Psoas muscle (tissue), 8 donors: Measurements from ENCODE around the gene FANCM. TPM values are rescaled to one million over a fixed set of nuclear protein-coding genes. Genes with fewer than 3 reads are reported as not detected.

ENCODE experiments used
- ATAC-seq, 4 donors: fragments of 200-7000 bp; cut with Tn5 transposase; one replicate each; pipeline ENCODE4 v1.9.1; 2020; ENCODE audit warnings: moderate library complexity in 3 of 4, mild to moderate bottlenecking in 2 of 4
- DNase-seq, 2 donors: peaks; one replicate each; pipeline ENCODE4 v3.0.0-alpha.2; 2020
- H3K27ac ChIP-seq: fragments of 200-600 bp; one replicate; pipeline ENCODE4 v1.8.0; 2022
- H3K27me3 ChIP-seq, 3 donors: fragments of 200-600 bp in 1 of 3; one replicate each; pipeline versions ENCODE4 v1.6.1 to v1.8.0; 2013 to 2022; ENCODE audit warnings: low read length in 2 of 3, mild to moderate bottlenecking in 2 of 3, moderate library complexity in 1 of 3; ENCODE audit not compliant: insufficient read depth in 3 of 3
- H3K36me3 ChIP-seq, 2 donors: fragments of 200-600 bp in 1 of 2; one replicate each; pipeline versions ENCODE4 v1.6.1 to v1.8.0; 2013 to 2022; ENCODE audit warnings: low read depth in 1 of 2, mild to moderate bottlenecking in 1 of 2, moderate library complexity in 1 of 2; ENCODE audit not compliant: insufficient read depth in 1 of 2
- H3K4me1 ChIP-seq: fragments of 200-600 bp; one replicate; pipeline ENCODE4 v1.8.0; 2022
- H3K4me3 ChIP-seq: fragments of 200-600 bp; one replicate; pipeline ENCODE4 v1.8.0; 2022; ENCODE audit warnings: mild to moderate bottlenecking
- H3K9me3 ChIP-seq: fragments of 200-600 bp; one replicate; pipeline ENCODE4 v1.8.0; 2022
- CTCF ChIP-seq: fragments of 200-600 bp; IDR thresholded peaks from one replicate; pipeline ENCODE4 v1.8.0; 2022; ENCODE audit warnings: antibody characterized with exemption
- WGBS, 3 donors: extraction: QIAGEN DNeasy Blood & Tissue Kit; methylation state at CpG; one replicate each; pipeline versions ENCODE4 v1.1.6 to v1.1.7; 2013; 5-methylcytosine and 5-hydroxymethylcytosine counted together
- intact Hi-C, 2 donors: fragments of 100-400 bp; cut with DNase I; formaldehyde crosslinking; loops; one replicate each; pipeline versions ENCODE4 v1.11.0 to v1.14.2; 2022
- polyA plus RNA-seq, 3 donors: library from polyadenylated mRNA; stranded (reverse); fragments of 200-250 nt; gene quantifications; one replicate each; pipeline ENCODE4 v1.2.3, GENCODE V29; 2013
- total RNA-seq, 4 donors: library from RNA; stranded (reverse); fragmentation: NEBNext Ultra II Directional in 2 of 4; extraction: Animal tissue kit (Norgen Biotek cat#: 25700) in 2 of 4; gene quantifications; one replicate each; pipeline versions ENCODE4 v1.2.1 to v1.2.4, GENCODE V29; 2021 to 2023
- donor health status: healthy with polysubstance abuse.
- donor health status: DM: no; HTN: no; CAD: no; lungs with moderate emphysema.
- donor health status: Bipolar disorder and iron deficiency.
- donor health status: healthy.
- donor health status: DM: yes; HTN: yes; CAD: no.
- donor health status: DM: no; HTN: no; CAD: no.
- donor health status: DM: no; HTN: no; CAD: no.
- donor health status: DM: yes; HTN: yes; CAD: no.

The FANCM gene
- total and polyA plus RNA-seq, 7 donors = 1.0 to 2.4 (median 1.7) TPM

- ATAC-seq (no peak), DNase-seq (no peak)
Measured at GRCh38 chr14:45169906-45170305, 34.2 kb downstream of the FANCM start.

GRCh38 chr14:45177076-45177475 lies 41.3 kb downstream of the FANCM start:
- ATAC-seq (no peak), DNase-seq (no peak)
- TF ChIP-seq CTCF = no peak
- Histone ChIP-seq H3K4me3 (no peak overlapping the region), H3K27me3 (no peaks in the 10 kb centered on the region), H3K4me1 (no peaks in the 10 kb centered on the region), H3K36me3 (peaks cover 0 to 14% of the 10 kb centered on the region in 2 donors), H3K9me3 (no peaks in the 10 kb centered on the region), H3K27ac (no peak overlapping the region)
- WGBS, 3 donors = 94 to 95% (median 94%) methylated on average over 5 of the region's 5 CpGs
- intact Hi-C loops = no loop called here

More at GRCh38 chr14:45169906-45170305, 34.2 kb downstream of the FANCM start:
- no peaks in the 10 kb centered on the region for H3K9me3 ChIP-seq
- peaks cover 0 to 34% of the 10 kb centered on the region in 2 donors for H3K36me3 ChIP-seq
- no peak overlapping the region for H3K27ac ChIP-seq
- TF ChIP-seq CTCF = no peak
- H3K4me3 ChIP-seq = no peak overlapping the region
- intact Hi-C loops = no loop called here
- H3K27me3 ChIP-seq = no peaks in the 10 kb centered on the region
- no peaks in the 10 kb centered on the region for H3K4me1 ChIP-seq

- intact Hi-C loops = no loop called here
Measured at GRCh38 chr14:45181329-45181728, 45.6 kb downstream of the FANCM start.

GRCh38 chr14:45181806-45182205 lies 46.1 kb downstream of the FANCM start:
- DNase-seq (no peak), ATAC-seq (no peak)
- WGBS, 3 donors = 60 to 78% (median 60%) methylated on average over 3 of the region's 3 CpGs
- intact Hi-C loops = no loop called here
- no peaks in the 10 kb centered on the region for H3K9me3 ChIP-seq
- H3K36me3 ChIP-seq = no peaks in the 10 kb centered on the region
- TF ChIP-seq CTCF = no peak
- no peak overlapping the region for H3K4me3 ChIP-seq
- no peak overlapping the region for H3K27ac ChIP-seq
- no peaks in the 10 kb centered on the region for H3K27me3 ChIP-seq
- no peaks in the 10 kb centered on the region for H3K4me1 ChIP-seq

More at GRCh38 chr14:45181329-45181728, 45.6 kb downstream of the FANCM start:
- Histone ChIP-seq H3K27me3 (no peaks in the 10 kb centered on the region), H3K9me3 (no peaks in the 10 kb centered on the region), H3K27ac (no peak overlapping the region), H3K4me1 (no peaks in the 10 kb centered on the region), H3K4me3 (no peak overlapping the region), H3K36me3 (no peaks in the 10 kb centered on the region)
- no peak for DNase-seq
- no peak for ATAC-seq
- WGBS, 3 donors = 97 to 98% (median 97%) methylated on average over 5 of the region's 5 CpGs
- TF ChIP-seq CTCF = no peak

- ATAC-seq (no peak), DNase-seq (no peak)
- Histone ChIP-seq H3K4me3 (no peak overlapping the region), H3K4me1 (no peaks in the 10 kb centered on the region), H3K27me3 (no peaks in the 10 kb centered on the region), H3K27ac (no peak overlapping the region), H3K36me3 (peaks cover 0 to 22% of the 10 kb centered on the region in 2 donors), H3K9me3 (no peaks in the 10 kb centered on the region)
- 97 to 100% (median 97%) methylated on average over 2 of the region's 2 CpGs for WGBS, 3 donors
- no peak for TF ChIP-seq CTCF
- intact Hi-C loops = no loop called here
Measured at GRCh38 chr14:45185100-45185814, 49.5 kb downstream of the FANCM start.
